Caco-2 (cell line): Measurements from ENCODE around the gene L3HYPDH. TPM values are rescaled to one million over a fixed set of nuclear protein-coding genes. Genes with fewer than 3 reads are reported as not detected.
A peak's percentile ranks its signal among the peaks of the same experiment; 100 is the strongest.

Experiments
- BruUV-seq: library from RNA; stranded (reverse); fragments of 400-500 nt; replicated peaks from 2 replicates; lab custom pipeline; 2021; lab: Mats Ljungman, UMichigan
- CTCF ChIA-PET: fragments of 300-600 bp; sonication (Branson Sonifier 250); formaldehyde crosslinking; loops from one replicate; lab custom pipeline; 2022; ENCODE audit warnings: antibody characterized with exemption; lab: Charles Lee
- POLR2A ChIA-PET: fragments of 300-600 bp; sonication (Branson Sonifier 250); formaldehyde crosslinking; loops from one replicate; lab custom pipeline; 2022; ENCODE audit warnings: antibody characterized with exemption; lab: Charles Lee
- DNase-seq, 2 experiments: peaks; one replicate each; pipeline versions ENCODE4 v3.0.0 to v3.0.0-alpha.2; 2020 to 2022
- H3K27me3 ChIP-seq: replicated peaks from 2 replicates; pipeline ENCODE4 v1.6.0; 2011; ENCODE audit warnings: low read length; ENCODE audit not compliant: control insufficient read depth, insufficient read depth
- H3K36me3 ChIP-seq: 2 replicates; pipeline ENCODE4 v1.5.1; 2011; ENCODE audit warnings: low read length; ENCODE audit not compliant: control insufficient read depth, insufficient read depth
- H3K4me1 ChIP-seq: fragments of 250-450 bp; sonication (Bioruptor Pico); 2 replicates; pipeline ENCODE4 v1.5.1; 2020; ENCODE audit warnings: mild to moderate bottlenecking
- H3K4me3 ChIP-seq: 2 replicates; pipeline ENCODE4 v1.5.1; 2011; ENCODE audit warnings: low read depth, mild to moderate bottlenecking, control low read depth, low read length
- H3K9me3 ChIP-seq: fragments of 250-450 bp; sonication (Bioruptor Pico); 2 replicates; pipeline ENCODE4 v1.5.1; 2020; ENCODE audit warnings: mild to moderate bottlenecking, moderate library complexity
- H3K27ac Mint-ChIP-seq: one replicate; pipeline ENCODE4 v1.8.0; 2022; ENCODE audit warnings: mixed read lengths; ENCODE audit not compliant: unreplicated experiment
- H3K27me3 Mint-ChIP-seq: one replicate; pipeline ENCODE4 v1.8.0; 2022; ENCODE audit warnings: mixed read lengths; ENCODE audit not compliant: insufficient read depth, unreplicated experiment
- H3K36me3 Mint-ChIP-seq: one replicate; pipeline ENCODE4 v1.8.0; 2022; ENCODE audit warnings: mild to moderate bottlenecking, mixed read lengths; ENCODE audit not compliant: insufficient read depth, unreplicated experiment
- H3K4me1 Mint-ChIP-seq: one replicate; pipeline ENCODE4 v1.8.0; 2022; ENCODE audit warnings: low read depth, mixed read lengths; ENCODE audit not compliant: unreplicated experiment
- H3K4me3 Mint-ChIP-seq: one replicate; pipeline ENCODE4 v1.8.0; 2022; ENCODE audit warnings: mild to moderate bottlenecking, moderate library complexity, mixed read lengths; ENCODE audit not compliant: unreplicated experiment
- H3K9me3 Mint-ChIP-seq: one replicate; pipeline ENCODE4 v1.8.0; 2022; ENCODE audit warnings: mixed read lengths; ENCODE audit not compliant: unreplicated experiment
- intact Hi-C: fragments of 100-400 bp; cut with micrococcal nuclease; formaldehyde crosslinking; loops from one replicate; pipeline ENCODE4 v1.10.0; 2022; ENCODE audit not compliant: unreplicated experiment
- total RNA-seq: library from RNA; stranded (reverse); gene quantifications from 2 replicates; pipeline ENCODE4 v1.2.3, GENCODE V29; 2022
- TF ChIP-seq, protein P1 (sequence below), 2 experiments: fragments of 200-600 bp in 1 of 2; IDR thresholded peaks; 1 replicate in 1 of 2; 2 replicates in 1 of 2; pipeline versions ENCODE4 v1.5.1 to v1.8.0; 2011 to 2022; ENCODE audit warnings: antibody characterized with exemption in 1 of 2, control low read depth in 1 of 2, inconsistent platforms in 1 of 2, low read depth in 1 of 2, low read length in 1 of 2, mild to moderate bottlenecking in 1 of 2, moderate library complexity in 1 of 2; ENCODE audit not compliant: insufficient read depth in 1 of 2, severe bottlenecking in 1 of 2, unreplicated experiment in 1 of 2

The L3HYPDH gene
- total RNA-seq, 1 experiment from 2014 or later = 15.7 TPM

DNA sequence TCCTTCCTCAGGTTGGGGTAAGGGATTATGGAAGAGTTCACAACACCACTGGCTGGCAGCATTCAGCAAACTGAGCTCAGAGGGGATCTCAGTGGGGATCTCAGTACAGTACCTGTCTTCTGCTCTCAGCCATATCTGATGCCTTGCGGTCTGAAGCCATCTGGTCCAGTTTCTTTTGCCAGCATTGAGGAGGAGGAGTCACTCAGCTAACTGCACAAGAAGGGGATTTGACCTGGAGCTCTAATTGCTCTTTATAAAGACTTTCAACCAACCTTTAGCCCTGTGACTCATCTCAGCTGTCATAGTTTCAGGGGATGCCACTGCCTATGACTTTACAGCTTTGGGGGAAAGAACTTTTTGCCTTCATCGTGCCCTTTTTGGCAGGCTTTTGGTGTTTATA lies 45.0 kb upstream of the L3HYPDH start:
- TF ChIP-seq, protein P1, sequence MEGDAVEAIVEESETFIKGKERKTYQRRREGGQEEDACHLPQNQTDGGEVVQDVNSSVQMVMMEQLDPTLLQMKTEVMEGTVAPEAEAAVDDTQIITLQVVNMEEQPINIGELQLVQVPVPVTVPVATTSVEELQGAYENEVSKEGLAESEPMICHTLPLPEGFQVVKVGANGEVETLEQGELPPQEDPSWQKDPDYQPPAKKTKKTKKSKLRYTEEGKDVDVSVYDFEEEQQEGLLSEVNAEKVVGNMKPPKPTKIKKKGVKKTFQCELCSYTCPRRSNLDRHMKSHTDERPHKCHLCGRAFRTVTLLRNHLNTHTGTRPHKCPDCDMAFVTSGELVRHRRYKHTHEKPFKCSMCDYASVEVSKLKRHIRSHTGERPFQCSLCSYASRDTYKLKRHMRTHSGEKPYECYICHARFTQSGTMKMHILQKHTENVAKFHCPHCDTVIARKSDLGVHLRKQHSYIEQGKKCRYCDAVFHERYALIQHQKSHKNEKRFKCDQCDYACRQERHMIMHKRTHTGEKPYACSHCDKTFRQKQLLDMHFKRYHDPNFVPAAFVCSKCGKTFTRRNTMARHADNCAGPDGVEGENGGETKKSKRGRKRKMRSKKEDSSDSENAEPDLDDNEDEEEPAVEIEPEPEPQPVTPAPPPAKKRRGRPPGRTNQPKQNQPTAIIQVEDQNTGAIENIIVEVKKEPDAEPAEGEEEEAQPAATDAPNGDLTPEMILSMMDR (IDR thresholded peaks at IDR 0.05; ENCODE audit: insufficient read depth in 1 of 2, low read depth in 1 of 2, low read length in 1 of 2, severe bottlenecking in 1 of 2, unreplicated experiment in 1 of 2) = no peak
- DNase-seq = no peak
- ChIA-PET POLR2A (no interaction called here), CTCF (no interaction called here)
- Mint-ChIP-seq H3K4me1 (no peaks in the 10 kb centered on the region), H3K4me3 (no peak overlapping the region), H3K9me3 (peaks cover 14% of the 10 kb centered on the region), H3K36me3 (no peaks in the 10 kb centered on the region), H3K27ac (no peak overlapping the region), H3K27me3 (no peaks in the 10 kb centered on the region)
- Histone ChIP-seq H3K4me3 (no peak overlapping the region), H3K4me1 (no peaks in the 10 kb centered on the region), H3K27me3 (no peaks in the 10 kb centered on the region), H3K36me3 (no peaks in the 10 kb centered on the region), H3K9me3 (peaks cover 5% of the 10 kb centered on the region; the same call in 1 of the 2 replicates)
- intact Hi-C loops = no loop called here
- BruUV-seq = no TSS peak

DNA sequence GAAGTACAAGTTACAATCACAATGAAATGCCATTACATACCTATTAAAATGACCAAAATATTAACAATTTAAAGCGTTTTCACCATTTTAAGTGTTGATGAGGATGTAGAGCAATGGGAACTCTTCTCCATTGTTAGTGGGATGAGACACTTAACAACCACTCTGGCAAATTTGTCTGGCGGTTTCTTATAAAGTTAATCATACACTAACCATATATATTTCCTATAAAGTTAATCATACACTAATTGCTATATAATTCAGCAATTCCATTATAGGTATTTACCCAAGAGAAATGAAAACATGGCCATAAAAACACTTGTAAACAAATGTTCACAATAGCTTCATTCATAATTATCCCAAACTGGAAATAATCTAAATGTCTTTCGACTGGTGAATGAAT lies 36.0 kb upstream of the L3HYPDH start:
- H3K4me3 ChIP-seq = no peak overlapping the region
- intact Hi-C loops = no loop called here
- Mint-ChIP-seq H3K9me3 (no peaks in the 10 kb centered on the region), H3K36me3 (no peaks in the 10 kb centered on the region), H3K4me3 (no peak overlapping the region), H3K27ac (no peak overlapping the region), H3K4me1 (no peaks in the 10 kb centered on the region), H3K27me3 (peaks cover 3% of the 10 kb centered on the region)
- no peaks in the 10 kb centered on the region for H3K36me3 ChIP-seq
- no peaks in the 10 kb centered on the region for H3K27me3 ChIP-seq
- DNase-seq = no peak
- no peaks in the 10 kb centered on the region for H3K9me3 ChIP-seq
- POLR2A ChIA-PET = no interaction called here
- TF ChIP-seq, protein P1 (IDR thresholded peaks at IDR 0.05; ENCODE audit: insufficient read depth in 1 of 2, low read depth in 1 of 2, low read length in 1 of 2, severe bottlenecking in 1 of 2, unreplicated experiment in 1 of 2) = no peak
- CTCF ChIA-PET = no interaction called here
- no TSS peak for BruUV-seq
- H3K4me1 ChIP-seq = no peaks in the 10 kb centered on the region

DNA sequence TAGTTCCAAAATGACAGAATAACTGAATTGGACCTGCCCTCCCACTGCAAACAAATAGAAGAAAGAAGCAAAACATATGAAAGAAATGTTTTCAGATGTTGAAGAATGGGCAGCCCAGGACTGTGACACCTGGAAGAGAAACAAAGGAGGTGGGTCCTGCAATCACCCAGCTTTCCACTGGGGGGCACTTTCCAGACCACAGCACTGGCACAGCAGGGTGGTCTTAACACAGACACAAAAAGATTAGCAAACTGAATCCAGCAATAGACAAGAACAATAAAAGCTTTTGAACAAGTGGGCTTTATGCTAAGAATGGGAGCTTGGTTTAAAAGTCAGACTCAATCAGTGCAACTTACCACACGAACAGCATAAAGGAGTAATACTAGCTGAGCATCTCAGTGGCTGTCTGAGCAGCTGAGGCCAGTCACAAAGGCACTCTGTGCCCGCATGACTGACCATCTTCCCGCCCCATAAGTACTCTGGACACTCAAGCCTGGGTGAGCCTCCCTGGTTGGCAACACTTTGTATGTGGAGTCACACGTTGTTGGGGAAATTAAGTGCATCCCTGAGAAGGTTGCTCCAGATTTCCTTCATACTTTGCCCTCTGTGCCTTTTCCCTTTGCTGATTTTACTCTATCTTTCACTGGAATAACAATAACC lies 27.8 kb upstream of the L3HYPDH start:
- Mint-ChIP-seq H3K9me3 (no peaks in the 10 kb centered on the region), H3K4me1 (peaks cover 12% of the 10 kb centered on the region), H3K36me3 (no peaks in the 10 kb centered on the region), H3K27ac (no peak overlapping the region), H3K4me3 (no peak overlapping the region), H3K27me3 (peaks cover 3% of the 10 kb centered on the region)
- no TSS peak for BruUV-seq
- CTCF ChIA-PET = interaction anchor here (1.2 to 1.7 kb wide), 2 partner anchors 58 to 64 kb away, joined by 5 to 9 read pairs; partner anchors contain the start of gene CCDC175
- no peaks in the 10 kb centered on the region for H3K36me3 ChIP-seq
- TF ChIP-seq, protein P1 (IDR thresholded peaks at IDR 0.05; ENCODE audit: insufficient read depth in 1 of 2, low read depth in 1 of 2, low read length in 1 of 2, severe bottlenecking in 1 of 2, unreplicated experiment in 1 of 2) = peak; percentile 34 to 39
- POLR2A ChIA-PET = no interaction called here
- no peaks in the 10 kb centered on the region for H3K27me3 ChIP-seq
- H3K4me3 ChIP-seq = no peak overlapping the region
- H3K9me3 ChIP-seq = no peaks in the 10 kb centered on the region
- intact Hi-C loops = loop anchor here (1.0 kb wide), 1 partner anchor 64 kb away; the partner anchor contains the start of gene CCDC175
- H3K4me1 ChIP-seq = no peaks in the 10 kb centered on the region; the same call in 1 of the 2 replicates
- DNase-seq = peak in 1 of 2 experiments; percentile 12
